Measurements from ENCODE around the gene COBLL1.

- TF ChIP-seq, protein P1, sequence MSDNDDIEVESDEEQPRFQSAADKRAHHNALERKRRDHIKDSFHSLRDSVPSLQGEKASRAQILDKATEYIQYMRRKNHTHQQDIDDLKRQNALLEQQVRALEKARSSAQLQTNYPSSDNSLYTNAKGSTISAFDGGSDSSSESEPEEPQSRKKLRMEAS (IDR thresholded peaks at IDR 0.05): no peak
- TF ChIP-seq EP300 (IDR thresholded peaks at IDR 0.05; ENCODE audit: borderline replicate concordance) (no peak), RAD21 (IDR thresholded peaks at IDR 0.05; ENCODE audit: low read depth) (no peak), TCF12 (IDR thresholded peaks at IDR 0.05; ENCODE audit: low read depth) (no peak), TEAD4 (IDR thresholded peaks at IDR 0.05) (0 out of 2 replicates have a peak, but pooled peaks have one; percentile 16), EGR1 (IDR thresholded peaks at IDR 0.05) (no peak), ZBTB7A (IDR thresholded peaks at IDR 0.05; ENCODE audit: low read depth) (no peak), TAF1 (IDR thresholded peaks at IDR 0.05; ENCODE audit: low read depth) (no peak), NFIC (IDR thresholded peaks at IDR 0.05) (no peak), YY1 (IDR thresholded peaks at IDR 0.05; ENCODE audit: low read depth) (no peak), CREB1 (IDR thresholded peaks at IDR 0.05; ENCODE audit: low read depth) (no peak), CEBPB (IDR thresholded peaks at IDR 0.05) (no peak)
- TF ChIP-seq, protein P2, sequence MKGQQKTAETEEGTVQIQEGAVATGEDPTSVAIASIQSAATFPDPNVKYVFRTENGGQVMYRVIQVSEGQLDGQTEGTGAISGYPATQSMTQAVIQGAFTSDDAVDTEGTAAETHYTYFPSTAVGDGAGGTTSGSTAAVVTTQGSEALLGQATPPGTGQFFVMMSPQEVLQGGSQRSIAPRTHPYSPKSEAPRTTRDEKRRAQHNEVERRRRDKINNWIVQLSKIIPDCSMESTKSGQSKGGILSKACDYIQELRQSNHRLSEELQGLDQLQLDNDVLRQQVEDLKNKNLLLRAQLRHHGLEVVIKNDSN (IDR thresholded peaks at IDR 0.05): no peak
- TF ChIP-seq, protein P3, sequence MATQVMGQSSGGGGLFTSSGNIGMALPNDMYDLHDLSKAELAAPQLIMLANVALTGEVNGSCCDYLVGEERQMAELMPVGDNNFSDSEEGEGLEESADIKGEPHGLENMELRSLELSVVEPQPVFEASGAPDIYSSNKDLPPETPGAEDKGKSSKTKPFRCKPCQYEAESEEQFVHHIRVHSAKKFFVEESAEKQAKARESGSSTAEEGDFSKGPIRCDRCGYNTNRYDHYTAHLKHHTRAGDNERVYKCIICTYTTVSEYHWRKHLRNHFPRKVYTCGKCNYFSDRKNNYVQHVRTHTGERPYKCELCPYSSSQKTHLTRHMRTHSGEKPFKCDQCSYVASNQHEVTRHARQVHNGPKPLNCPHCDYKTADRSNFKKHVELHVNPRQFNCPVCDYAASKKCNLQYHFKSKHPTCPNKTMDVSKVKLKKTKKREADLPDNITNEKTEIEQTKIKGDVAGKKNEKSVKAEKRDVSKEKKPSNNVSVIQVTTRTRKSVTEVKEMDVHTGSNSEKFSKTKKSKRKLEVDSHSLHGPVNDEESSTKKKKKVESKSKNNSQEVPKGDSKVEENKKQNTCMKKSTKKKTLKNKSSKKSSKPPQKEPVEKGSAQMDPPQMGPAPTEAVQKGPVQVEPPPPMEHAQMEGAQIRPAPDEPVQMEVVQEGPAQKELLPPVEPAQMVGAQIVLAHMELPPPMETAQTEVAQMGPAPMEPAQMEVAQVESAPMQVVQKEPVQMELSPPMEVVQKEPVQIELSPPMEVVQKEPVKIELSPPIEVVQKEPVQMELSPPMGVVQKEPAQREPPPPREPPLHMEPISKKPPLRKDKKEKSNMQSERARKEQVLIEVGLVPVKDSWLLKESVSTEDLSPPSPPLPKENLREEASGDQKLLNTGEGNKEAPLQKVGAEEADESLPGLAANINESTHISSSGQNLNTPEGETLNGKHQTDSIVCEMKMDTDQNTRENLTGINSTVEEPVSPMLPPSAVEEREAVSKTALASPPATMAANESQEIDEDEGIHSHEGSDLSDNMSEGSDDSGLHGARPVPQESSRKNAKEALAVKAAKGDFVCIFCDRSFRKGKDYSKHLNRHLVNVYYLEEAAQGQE (IDR thresholded peaks at IDR 0.05; ENCODE audit: low read depth): no peak
Measured at GRCh38 chr2:164792316-164793170, 49.1 kb downstream of the COBLL1 start.

Data from Ishikawa (cell line).